Measurements from ENCODE around the gene TIMM9.

- TF ChIP-seq CTCF (IDR thresholded peaks at IDR 0.05) (no peak), POLR2A (IDR thresholded peaks at IDR 0.05) (no peak)
These were observed 31.8 kb downstream of the TIMM9 start for GRCh38 chr14:58395562-58395811.

Data from uterus (tissue), 2 donors.